Measurements from ENCODE around the gene AFTPH. TPM values are rescaled to one million over a fixed set of nuclear protein-coding genes. Genes with fewer than 3 reads are reported as not detected.
"Not testable (repeated sequence)": the region's sequence is repeated elsewhere in the genome, so short reads cannot be mapped to it uniquely, and the experiment has no call there.

AFTPH gene
- total RNA-seq, 1 donor from 2014 or later = 13.3 TPM

DNA sequence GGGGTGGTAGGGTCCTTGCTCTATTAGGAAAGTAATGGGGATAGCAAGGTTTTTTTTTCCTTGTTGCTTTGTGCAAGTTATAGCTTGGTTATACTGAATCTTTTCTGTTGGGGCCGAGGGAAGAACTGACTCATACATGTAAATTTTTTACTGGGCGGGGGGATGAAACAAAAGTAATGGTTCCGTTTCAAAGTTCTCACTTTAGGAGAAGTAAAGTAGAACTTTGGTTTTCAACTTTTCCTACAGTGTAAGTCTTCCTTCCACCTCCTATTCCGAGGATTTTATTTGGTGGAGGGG is 1.1 kb downstream of the AFTPH start:
- Mint-ChIP-seq H3K27me3 (ENCODE audit: unreplicated experiment) (peaks cover 8% of the 10 kb centered on the region), H3K36me3 (ENCODE audit: unreplicated experiment) (no peaks in the 10 kb centered on the region), H3K4me3 (ENCODE audit: unreplicated experiment) (peak overlapping the region; percentile 100), H3K9me3 (ENCODE audit: unreplicated experiment) (peaks cover 7% of the 10 kb centered on the region), H3K4me1 (ENCODE audit: low read depth, unreplicated experiment) (peaks cover 9% of the 10 kb centered on the region), H3K27ac (ENCODE audit: unreplicated experiment) (peak overlapping the region; percentile 92)
- DNase-seq = no peak
- TF ChIP-seq, protein P1, sequence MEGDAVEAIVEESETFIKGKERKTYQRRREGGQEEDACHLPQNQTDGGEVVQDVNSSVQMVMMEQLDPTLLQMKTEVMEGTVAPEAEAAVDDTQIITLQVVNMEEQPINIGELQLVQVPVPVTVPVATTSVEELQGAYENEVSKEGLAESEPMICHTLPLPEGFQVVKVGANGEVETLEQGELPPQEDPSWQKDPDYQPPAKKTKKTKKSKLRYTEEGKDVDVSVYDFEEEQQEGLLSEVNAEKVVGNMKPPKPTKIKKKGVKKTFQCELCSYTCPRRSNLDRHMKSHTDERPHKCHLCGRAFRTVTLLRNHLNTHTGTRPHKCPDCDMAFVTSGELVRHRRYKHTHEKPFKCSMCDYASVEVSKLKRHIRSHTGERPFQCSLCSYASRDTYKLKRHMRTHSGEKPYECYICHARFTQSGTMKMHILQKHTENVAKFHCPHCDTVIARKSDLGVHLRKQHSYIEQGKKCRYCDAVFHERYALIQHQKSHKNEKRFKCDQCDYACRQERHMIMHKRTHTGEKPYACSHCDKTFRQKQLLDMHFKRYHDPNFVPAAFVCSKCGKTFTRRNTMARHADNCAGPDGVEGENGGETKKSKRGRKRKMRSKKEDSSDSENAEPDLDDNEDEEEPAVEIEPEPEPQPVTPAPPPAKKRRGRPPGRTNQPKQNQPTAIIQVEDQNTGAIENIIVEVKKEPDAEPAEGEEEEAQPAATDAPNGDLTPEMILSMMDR (IDR thresholded peaks at IDR 0.05; ENCODE audit: partially characterized antibody, unreplicated experiment) = no peak

- Mint-ChIP-seq H3K36me3 (ENCODE audit: unreplicated experiment) (no peaks in the 10 kb centered on the region), H3K27me3 (ENCODE audit: unreplicated experiment) (peaks cover 8% of the 10 kb centered on the region), H3K4me1 (ENCODE audit: low read depth, unreplicated experiment) (peaks cover 9% of the 10 kb centered on the region), H3K4me3 (ENCODE audit: unreplicated experiment) (peak overlapping the region; percentile 47), H3K9me3 (ENCODE audit: unreplicated experiment) (peaks cover 7% of the 10 kb centered on the region), H3K27ac (ENCODE audit: unreplicated experiment) (no peak overlapping the region)
- TF ChIP-seq, protein P1 (IDR thresholded peaks at IDR 0.05; ENCODE audit: partially characterized antibody, unreplicated experiment) = no peak
- no peak for DNase-seq
Measured at GRCh38 chr2:64526034-64526433, 1.9 kb downstream of the AFTPH start.

- DNase-seq; H3K4me1 Mint-ChIP-seq (ENCODE audit: low read depth, unreplicated experiment); H3K9me3 Mint-ChIP-seq (ENCODE audit: unreplicated experiment); H3K27ac Mint-ChIP-seq (ENCODE audit: unreplicated experiment); H3K36me3 Mint-ChIP-seq (ENCODE audit: unreplicated experiment); H3K4me3 Mint-ChIP-seq (ENCODE audit: unreplicated experiment); H3K27me3 Mint-ChIP-seq (ENCODE audit: unreplicated experiment): not testable (repeated sequence)
Measured at GRCh38 chr2:64530946-64531345, 6.8 kb downstream of the AFTPH start.

DNA sequence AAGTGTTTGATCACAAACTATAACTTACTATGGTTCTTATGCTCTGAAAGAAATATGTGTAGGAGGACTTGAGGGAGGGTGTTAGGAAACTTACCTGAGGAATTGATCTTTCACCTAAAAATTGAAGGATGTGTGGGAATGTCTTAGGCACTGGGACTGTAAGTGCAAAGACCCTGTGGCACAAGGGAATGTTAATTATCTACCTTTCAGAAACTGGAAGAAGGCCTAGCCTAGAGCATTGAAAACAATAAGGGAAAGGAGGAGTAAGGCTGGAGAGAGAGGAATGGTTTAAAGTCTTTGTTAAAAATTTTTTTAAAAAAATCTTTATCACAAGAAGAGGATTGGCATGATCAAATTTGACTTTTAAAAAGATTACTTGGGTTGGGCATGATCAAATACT is 7.9 kb downstream of the AFTPH start:
- Mint-ChIP-seq H3K27ac (ENCODE audit: unreplicated experiment) (no peak overlapping the region), H3K27me3 (ENCODE audit: unreplicated experiment) (no peaks in the 10 kb centered on the region), H3K4me1 (ENCODE audit: low read depth, unreplicated experiment) (no peaks in the 10 kb centered on the region), H3K4me3 (ENCODE audit: unreplicated experiment) (no peak overlapping the region), H3K36me3 (ENCODE audit: unreplicated experiment) (no peaks in the 10 kb centered on the region), H3K9me3 (ENCODE audit: unreplicated experiment) (no peaks in the 10 kb centered on the region)
- DNase-seq = no peak
- TF ChIP-seq, protein P1 (IDR thresholded peaks at IDR 0.05; ENCODE audit: partially characterized antibody, unreplicated experiment) = no peak

GRCh38 chr2:64533882-64534281 is 9.8 kb downstream of the AFTPH start:
- H3K27ac Mint-ChIP-seq (ENCODE audit: unreplicated experiment) = no peak overlapping the region
- DNase-seq = no peak
- no peaks in the 10 kb centered on the region for H3K4me1 Mint-ChIP-seq (ENCODE audit: low read depth, unreplicated experiment)
- H3K4me3 Mint-ChIP-seq (ENCODE audit: unreplicated experiment) = no peak overlapping the region
- H3K9me3 Mint-ChIP-seq (ENCODE audit: unreplicated experiment) = no peaks in the 10 kb centered on the region
- H3K27me3 Mint-ChIP-seq (ENCODE audit: unreplicated experiment) = no peaks in the 10 kb centered on the region
- TF ChIP-seq, protein P1 (IDR thresholded peaks at IDR 0.05; ENCODE audit: partially characterized antibody, unreplicated experiment) = no peak
- no peaks in the 10 kb centered on the region for H3K36me3 Mint-ChIP-seq (ENCODE audit: unreplicated experiment)

GRCh38 chr2:64534363-64534762 is 10.2 kb downstream of the AFTPH start:
- Mint-ChIP-seq H3K36me3 (ENCODE audit: unreplicated experiment) (no peaks in the 10 kb centered on the region), H3K27ac (ENCODE audit: unreplicated experiment) (no peak overlapping the region), H3K4me3 (ENCODE audit: unreplicated experiment) (no peak overlapping the region), H3K4me1 (ENCODE audit: low read depth, unreplicated experiment) (no peaks in the 10 kb centered on the region), H3K9me3 (ENCODE audit: unreplicated experiment) (no peaks in the 10 kb centered on the region), H3K27me3 (ENCODE audit: unreplicated experiment) (no peaks in the 10 kb centered on the region)
- TF ChIP-seq, protein P1 (IDR thresholded peaks at IDR 0.05; ENCODE audit: partially characterized antibody, unreplicated experiment) = no peak
- no peak for DNase-seq

Measured in glutamatergic neuron (in vitro differentiated cells).